Measurements from ENCODE around the gene DAND5.
A peak's percentile ranks its signal among the peaks of the same experiment; 100 is the strongest.

DAND5 gene

GRCh38 chr19:12933287-12934072 lies 35.9 kb upstream of the DAND5 start, which contains the start of gene FARSA:
Gene FARSA, minus strand, starts transcription at chr19:12933711. Its CDS starts 15 bp downstream, at chr19:12933696.
- Histone ChIP-seq H3K4me2 (ENCODE audit: low read depth, low read length, poor library complexity, severe bottlenecking) (peak within 1 kb of the TSS; percentile 99), H3K4me1 (ENCODE audit: insufficient read depth, low read length, poor library complexity, severe bottlenecking) (peaks cover 52% of the 10 kb centered on the region)
- no peak for TF ChIP-seq CTCF (conservative IDR thresholded peaks at IDR 0.05; ENCODE audit: low read length)
- TF ChIP-seq EZH2phosphoT487 (IDR thresholded peaks at IDR 0.05; ENCODE audit: borderline replicate concordance), result no peak

GRCh38 chr19:12935071-12935470 lies 34.3 kb upstream of the DAND5 start:
- Histone ChIP-seq H3K27me3 (ENCODE audit: insufficient read depth, low read length, poor library complexity, severe bottlenecking) (peaks cover 18% of the 10 kb centered on the region), H3K9me3 (ENCODE audit: insufficient read depth, low read depth, low read length) (no peaks in the 10 kb centered on the region), H3K4me2 (ENCODE audit: low read depth, low read length, poor library complexity, severe bottlenecking) (no peak overlapping the region), H3K79me2 (ENCODE audit: insufficient read depth, low read length) (peaks cover 65% of the 10 kb centered on the region), H2AFZ (ENCODE audit: low read length) (no peak overlapping the region), H3F3A (ENCODE audit: low read depth) (peaks cover 9% of the 10 kb centered on the region), H3K4me1 (ENCODE audit: insufficient read depth, low read length, poor library complexity, severe bottlenecking) (peaks cover 52% of the 10 kb centered on the region), H3K9ac (ENCODE audit: low read depth, low read length, poor library complexity, severe bottlenecking) (peak overlapping the region; percentile 12), H4K20me1 (ENCODE audit: insufficient read depth, low read length, poor library complexity, severe bottlenecking) (peaks cover 41% of the 10 kb centered on the region), H3K4me3 (ENCODE audit: low read length, poor library complexity, severe bottlenecking) (no peak overlapping the region), H3K36me3 (ENCODE audit: insufficient read depth, low read length) (peaks cover 15% of the 10 kb centered on the region), H3K9me2 (replicated peaks; ENCODE audit: low read depth, low read length) (no peaks in the 10 kb centered on the region)
- TF ChIP-seq EZH2phosphoT487 (IDR thresholded peaks at IDR 0.05; ENCODE audit: borderline replicate concordance), result no peak
- TF ChIP-seq CTCF (conservative IDR thresholded peaks at IDR 0.05; ENCODE audit: low read length), result no peak

More at GRCh38 chr19:12933287-12934072, 35.9 kb upstream of the DAND5 start, which contains the start of gene FARSA:
- Histone ChIP-seq H3K9ac (ENCODE audit: low read depth, low read length, poor library complexity, severe bottlenecking) (peak within 1 kb of the TSS; percentile 96), H3K27me3 (ENCODE audit: insufficient read depth, low read length, poor library complexity, severe bottlenecking) (peaks cover 4% of the 10 kb centered on the region), H3K9me3 (ENCODE audit: insufficient read depth, low read depth, low read length) (no peaks in the 10 kb centered on the region), H3K36me3 (ENCODE audit: insufficient read depth, low read length) (peaks cover 11% of the 10 kb centered on the region; the same call in 1 of the 2 replicates), H4K20me1 (ENCODE audit: insufficient read depth, low read length, poor library complexity, severe bottlenecking) (peaks cover 25% of the 10 kb centered on the region), H3K9me2 (replicated peaks; ENCODE audit: low read depth, low read length) (no peaks in the 10 kb centered on the region), H3F3A (ENCODE audit: low read depth) (peaks cover 9% of the 10 kb centered on the region), H3K79me2 (ENCODE audit: insufficient read depth, low read length) (peaks cover 63% of the 10 kb centered on the region), H3K4me3 (ENCODE audit: low read length, poor library complexity, severe bottlenecking) (peak within 1 kb of the TSS; percentile 95), H2AFZ (ENCODE audit: low read length) (peak within 1 kb of the TSS; percentile 83)

- Histone ChIP-seq H3K27me3 (ENCODE audit: insufficient read depth, low read length, poor library complexity, severe bottlenecking) (peaks cover 18% of the 10 kb centered on the region), H3F3A (ENCODE audit: low read depth) (peaks cover 9% of the 10 kb centered on the region), H4K20me1 (ENCODE audit: insufficient read depth, low read length, poor library complexity, severe bottlenecking) (peaks cover 47% of the 10 kb centered on the region), H3K9me2 (replicated peaks; ENCODE audit: low read depth, low read length) (no peaks in the 10 kb centered on the region), H3K4me2 (ENCODE audit: low read depth, low read length, poor library complexity, severe bottlenecking) (peak overlapping the region; percentile 90), H3K36me3 (ENCODE audit: insufficient read depth, low read length) (peaks cover 30% of the 10 kb centered on the region), H3K9me3 (ENCODE audit: insufficient read depth, low read depth, low read length) (no peaks in the 10 kb centered on the region), H3K9ac (ENCODE audit: low read depth, low read length, poor library complexity, severe bottlenecking) (peak overlapping the region; percentile 97), H2AFZ (ENCODE audit: low read length) (no peak overlapping the region), H3K4me1 (ENCODE audit: insufficient read depth, low read length, poor library complexity, severe bottlenecking) (peaks cover 52% of the 10 kb centered on the region), H3K4me3 (ENCODE audit: low read length, poor library complexity, severe bottlenecking) (peak overlapping the region; percentile 96), H3K79me2 (ENCODE audit: insufficient read depth, low read length) (peaks cover 65% of the 10 kb centered on the region)
- TF ChIP-seq CTCF (conservative IDR thresholded peaks at IDR 0.05; ENCODE audit: low read length), result no peak
Measured at GRCh38 chr19:12936582-12936981, 32.8 kb upstream of the DAND5 start.
